IMR-90 (cell line): ENCODE measurements around the gene PYGM. TPM values are rescaled to one million over a fixed set of nuclear protein-coding genes. Genes with fewer than 3 reads are reported as not detected.
"Not testable (repeated sequence)": the region's sequence is repeated elsewhere in the genome, so short reads cannot be mapped to it uniquely, and the experiment has no call there.

Experiments used
- ATAC-seq: fragments of 200-7000 bp; cut with Tn5 transposase; 2 replicates; pipeline ENCODE4 v1.9.1; 2020; ENCODE audit warnings: low read depth, mild to moderate bottlenecking, moderate library complexity
- BruUV-seq: library from RNA; stranded (reverse); fragments of 400-500 nt; replicated peaks from 2 replicates; lab custom pipeline; 2021; lab: Mats Ljungman, UMichigan
- CTCF ChIA-PET: fragments of 300-600 bp; formaldehyde crosslinking; extraction: SDS; loops from one replicate; lab custom pipeline; 2021; ENCODE audit warnings: antibody characterized with exemption; lab: Yijun Ruan, JAX
- POLR2A ChIA-PET: fragments of 300-600 bp; sonication (Branson Sonifier 250); formaldehyde crosslinking; loops from one replicate; lab custom pipeline; 2022; ENCODE audit warnings: antibody characterized with exemption; ENCODE audit not compliant: unreplicated experiment; lab: Charles Lee
- DNase-seq: peaks from one replicate; pipeline ENCODE4 v3.0.0; 2013
- H2AFZ ChIP-seq: replicated peaks from 2 replicates; pipeline ENCODE3; 2013; ENCODE audit warnings: low read length, mild to moderate bottlenecking; ENCODE audit not compliant: poor library complexity
- H2AK5ac ChIP-seq: 2 replicates; pipeline ENCODE4 v1.6.1; 2013; ENCODE audit warnings: low read depth, low read length, inconsistent platforms
- H2AK9ac ChIP-seq: replicated peaks from 2 replicates; pipeline ENCODE3; 2013; ENCODE audit warnings: mild to moderate bottlenecking, low read depth, low read length, moderate library complexity; ENCODE audit not compliant: poor library complexity
- H2BK120ac ChIP-seq: 2 replicates; pipeline ENCODE4 v1.6.1; 2013; ENCODE audit warnings: low read depth, low read length, inconsistent platforms
- H2BK15ac ChIP-seq: 3 replicates; pipeline ENCODE4 v1.6.1; 2013; ENCODE audit warnings: low read depth, low read length, inconsistent platforms
- H2BK20ac ChIP-seq: 2 replicates; pipeline ENCODE4 v1.6.1; 2013; ENCODE audit warnings: low read depth, mild to moderate bottlenecking, inconsistent platforms, low read length, moderate library complexity
- H2BK5ac ChIP-seq: 2 replicates; pipeline ENCODE4 v1.6.1; 2013; ENCODE audit warnings: mild to moderate bottlenecking, low read depth, low read length, inconsistent platforms; ENCODE audit not compliant: poor library complexity, severe bottlenecking
- H3K14ac ChIP-seq: replicated peaks from 2 replicates; pipeline ENCODE4 v1.6.1; 2013; ENCODE audit warnings: low read depth, low read length, inconsistent platforms
- H3K18ac ChIP-seq: 2 replicates; pipeline ENCODE4 v1.6.1; 2013; ENCODE audit warnings: low read depth, low read length, control low read depth
- H3K23ac ChIP-seq: 2 replicates; pipeline ENCODE4 v1.6.1; 2013; ENCODE audit warnings: low read depth, low read length, inconsistent platforms
- H3K27ac ChIP-seq: 2 replicates; pipeline ENCODE4 v1.5.1; 2013; ENCODE audit warnings: mild to moderate bottlenecking, control low read depth, low read length; ENCODE audit not compliant: insufficient read depth
- H3K27me3 ChIP-seq: 2 replicates; pipeline ENCODE4 v1.6.1; 2013; ENCODE audit warnings: low read length; ENCODE audit not compliant: control insufficient read depth, insufficient read depth
- H3K36me3 ChIP-seq: 2 replicates; pipeline ENCODE4 v1.6.1; 2013; ENCODE audit warnings: low read length, mixed read lengths; ENCODE audit not compliant: control insufficient read depth, insufficient read depth
- H3K4ac ChIP-seq: 2 replicates; pipeline ENCODE4 v1.6.1; 2013; ENCODE audit warnings: low read depth, low read length, inconsistent platforms
- H3K4me1 ChIP-seq: 2 replicates; pipeline ENCODE4 v1.6.1; 2013; ENCODE audit warnings: low read length, mixed read lengths; ENCODE audit not compliant: control insufficient read depth, insufficient read depth
- H3K4me2 ChIP-seq: 2 replicates; pipeline ENCODE4 v1.6.1; 2013; ENCODE audit warnings: low read depth, mild to moderate bottlenecking, control low read depth, low read length, moderate library complexity
- H3K4me3 ChIP-seq: 2 replicates; pipeline ENCODE4 v1.5.1; 2013; ENCODE audit warnings: low read depth, mild to moderate bottlenecking, control low read depth, low read length, moderate library complexity; ENCODE audit not compliant: insufficient read depth
- H3K56ac ChIP-seq: 2 replicates; pipeline ENCODE4 v1.6.1; 2013; ENCODE audit warnings: low read length, inconsistent platforms; ENCODE audit not compliant: insufficient read depth; ENCODE audit errors: extremely low read depth
- H3K79me1 ChIP-seq, 2 experiments: 2 replicates each; pipeline ENCODE4 v1.6.1; 2013; ENCODE audit warnings: low read length in 2 of 2, inconsistent platforms in 1 of 2, low read depth in 1 of 2
- H3K9ac ChIP-seq: 2 replicates; pipeline ENCODE4 v1.6.1; 2013; ENCODE audit warnings: low read depth, low read length, control low read depth
- H3K9me1 ChIP-seq: 2 replicates; pipeline ENCODE4 v1.6.1; 2013; ENCODE audit warnings: low read length, inconsistent platforms; ENCODE audit not compliant: insufficient read depth
- H3K9me3 ChIP-seq: 2 replicates; pipeline ENCODE4 v1.6.1; 2013; ENCODE audit warnings: low read length; ENCODE audit not compliant: control insufficient read depth, insufficient read depth
- H4K20me1 ChIP-seq: 2 replicates; pipeline ENCODE4 v1.6.1; 2013; ENCODE audit warnings: low read length, inconsistent platforms; ENCODE audit not compliant: insufficient read depth
- H4K5ac ChIP-seq: 2 replicates; pipeline ENCODE4 v1.6.1; 2013; ENCODE audit warnings: mild to moderate bottlenecking, low read depth, low read length, control low read depth
- H4K8ac ChIP-seq, 2 experiments: 2 replicates each; pipeline ENCODE4 v1.6.1; 2013; ENCODE audit warnings: low read depth in 2 of 2, low read length in 2 of 2, control low read depth in 1 of 2, inconsistent platforms in 1 of 2
- H4K91ac ChIP-seq: 2 replicates; pipeline ENCODE4 v1.6.1; 2013; ENCODE audit warnings: low read depth, low read length, inconsistent platforms; ENCODE audit not compliant: insufficient read depth
- BHLHE40 ChIP-seq: fragments of 150-350 bp; IDR thresholded peaks from 2 replicates; pipeline ENCODE4 v1.6.1; 2016; ENCODE audit warnings: mild to moderate bottlenecking, low read depth, low read length
- CEBPB ChIP-seq: IDR thresholded peaks from 2 replicates; pipeline ENCODE4 v1.6.1; 2012; ENCODE audit warnings: low read depth, low read length, improper control_type of control experiment
- CHD1 ChIP-seq: IDR thresholded peaks from 2 replicates; pipeline ENCODE4 v1.6.1; 2012; ENCODE audit warnings: low read depth, low read length, improper control_type of control experiment
- FOS ChIP-seq: fragments of 150-350 bp; IDR thresholded peaks from 2 replicates; pipeline ENCODE4 v1.6.1; 2016; ENCODE audit warnings: low read depth, low read length
- MAFK ChIP-seq: IDR thresholded peaks from 2 replicates; pipeline ENCODE4 v1.6.1; 2012; ENCODE audit warnings: low read depth, low read length, improper control_type of control experiment
- MAZ ChIP-seq: IDR thresholded peaks from 2 replicates; pipeline ENCODE4 v1.6.1; 2012; ENCODE audit warnings: low read depth, mild to moderate bottlenecking, low read length, improper control_type of control experiment, moderate library complexity, borderline replicate concordance
- MXI1 ChIP-seq: IDR thresholded peaks from 2 replicates; pipeline ENCODE4 v1.6.1; 2012; ENCODE audit warnings: low read depth, mild to moderate bottlenecking, low read length, moderate library complexity, borderline replicate concordance
- POLR2A ChIP-seq: IDR thresholded peaks from 2 replicates; pipeline ENCODE4 v1.6.1; 2012; ENCODE audit warnings: mild to moderate bottlenecking, low read depth, low read length
- RAD21 ChIP-seq: IDR thresholded peaks from 2 replicates; pipeline ENCODE4 v1.6.1; 2012; ENCODE audit warnings: low read length, improper control_type of control experiment
- RCOR1 ChIP-seq: IDR thresholded peaks from 2 replicates; pipeline ENCODE4 v1.6.1; 2012; ENCODE audit warnings: mild to moderate bottlenecking, low read length, improper control_type of control experiment; ENCODE audit not compliant: insufficient replicate concordance
- SMC3 ChIP-seq: fragments of 150-350 bp; IDR thresholded peaks from 2 replicates; pipeline ENCODE4 v1.6.1; 2016; ENCODE audit warnings: low read depth, mild to moderate bottlenecking, antibody characterized with exemption, low read length, moderate library complexity
- WGBS, 2 experiments: methylation state at CpG; one replicate each; pipeline versions ENCODE4 v1.1.5 to v1.1.7; 2013; ENCODE audit warnings: missing lambda C conversion rate in 2 of 2; ENCODE audit not compliant: insufficient read length in 1 of 2; ENCODE audit errors: extremely low coverage in 2 of 2; 5-methylcytosine and 5-hydroxymethylcytosine counted together
- dilution Hi-C: fragments of 300-500 bp; cut with HindIII; formaldehyde crosslinking; loops from one replicate; pipeline ENCODE4 v1.14.3; 2018; ENCODE audit warnings: low sequenced_read_pairs; ENCODE audit not compliant: unreplicated experiment
- in situ Hi-C: fragments of 300-500 bp; cut with MboI; formaldehyde crosslinking; loops from 3 replicates; pipeline ENCODE4 v1.14.3; 2019; ENCODE audit warnings: low sequenced_read_pairs, inconsistent platforms, mixed read lengths
- intact Hi-C: fragments of 100-400 bp; cut with micrococcal nuclease; formaldehyde crosslinking; loops from 2 replicates; pipeline ENCODE4 v1.10.0; 2022
- polyA plus RNA-seq, 3 experiments: library from polyadenylated mRNA; depleted of rRNA; stranded (reverse); fragments of >200 nt; gene quantifications; 2 replicates each; pipeline ENCODE4 v1.2.3, GENCODE V29; 2012; ENCODE audit warnings: low replicate concordance in 1 of 3
- total RNA-seq: library from RNA; depleted of rRNA; stranded (reverse); fragments of >200 nt; gene quantifications from 2 replicates; pipeline ENCODE4 v1.2.3, GENCODE V29; 2012

The PYGM gene
- total and polyA plus RNA-seq, 2 of the 4 experiments (the other 2 are of a cell fraction): 0.18 to 0.21 TPM

DNA sequence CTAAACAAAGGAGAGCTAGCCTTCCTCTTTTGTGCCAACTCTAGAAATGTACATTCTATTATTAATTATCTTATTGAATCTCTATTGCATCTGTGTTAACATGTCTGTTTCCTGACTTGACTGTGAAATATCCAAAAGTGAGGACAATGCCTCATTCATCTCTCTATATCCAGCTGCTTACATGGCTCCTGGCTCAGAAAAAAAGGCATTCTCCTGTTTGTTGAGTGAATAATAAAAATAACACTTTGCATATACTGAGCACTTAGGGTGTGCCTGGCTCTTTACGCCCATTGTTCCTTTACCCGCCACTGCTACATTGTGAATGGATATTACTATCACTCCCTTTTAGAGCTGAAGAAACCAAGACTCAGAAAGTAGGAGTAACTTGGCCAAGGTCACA, 56.7 kb downstream of the PYGM start:
- no peak overlapping the region for H2AK9ac ChIP-seq
- H2AFZ ChIP-seq: no peak overlapping the region
- H3K23ac ChIP-seq: no peak overlapping the region
- intact Hi-C loops: no loop called here
- H3K9me1 ChIP-seq: 0 out of 2 replicates have a peak, but pooled peaks cover 5% of the 10 kb centered on the region
- no peak for DNase-seq
- no peak overlapping the region for H2BK20ac ChIP-seq
- ChIA-PET CTCF (no interaction called here), POLR2A (no interaction called here)
- BruUV-seq: no TSS peak
- H2BK15ac ChIP-seq: no peak overlapping the region
- no peaks in the 10 kb centered on the region for H3K36me3 ChIP-seq
- peaks cover 53% of the 10 kb centered on the region for H3K27me3 ChIP-seq
- H4K20me1 ChIP-seq: no peaks in the 10 kb centered on the region
- no peak overlapping the region for H2BK120ac ChIP-seq
- no peak overlapping the region for H3K9ac ChIP-seq
- dilution Hi-C loops: no loop called here
- no peak overlapping the region for H3K4me3 ChIP-seq
- TF ChIP-seq RCOR1 (no peak), CEBPB (no peak), CHD1 (no peak), MAFK (no peak), POLR2A (no peak), MAZ (no peak), SMC3 (no peak), MXI1 (no peak), BHLHE40 (no peak), RAD21 (no peak), FOS (no peak)
- H3K79me1 ChIP-seq: no peaks in the 10 kb centered on the region
- no peak overlapping the region for H3K4me2 ChIP-seq
- no peaks in the 10 kb centered on the region for H3K4me1 ChIP-seq
- no peaks in the 10 kb centered on the region for H3K9me3 ChIP-seq
- no CpG with 5 or more reads among the region's 2 CpGs for WGBS, 2 experiments
- no peak overlapping the region for H3K18ac ChIP-seq
- no peak overlapping the region for H4K5ac ChIP-seq
- no peak overlapping the region for H2BK5ac ChIP-seq
- no peak overlapping the region for H3K56ac ChIP-seq
- no peak overlapping the region for H4K8ac ChIP-seq
- no peak overlapping the region for H3K14ac ChIP-seq
- H3K27ac ChIP-seq: no peak overlapping the region
- in situ Hi-C loops: no loop called here
- no peak overlapping the region for H2AK5ac ChIP-seq
- no peak overlapping the region for H3K4ac ChIP-seq
- no peak overlapping the region for H4K91ac ChIP-seq
- no peak for ATAC-seq

DNA sequence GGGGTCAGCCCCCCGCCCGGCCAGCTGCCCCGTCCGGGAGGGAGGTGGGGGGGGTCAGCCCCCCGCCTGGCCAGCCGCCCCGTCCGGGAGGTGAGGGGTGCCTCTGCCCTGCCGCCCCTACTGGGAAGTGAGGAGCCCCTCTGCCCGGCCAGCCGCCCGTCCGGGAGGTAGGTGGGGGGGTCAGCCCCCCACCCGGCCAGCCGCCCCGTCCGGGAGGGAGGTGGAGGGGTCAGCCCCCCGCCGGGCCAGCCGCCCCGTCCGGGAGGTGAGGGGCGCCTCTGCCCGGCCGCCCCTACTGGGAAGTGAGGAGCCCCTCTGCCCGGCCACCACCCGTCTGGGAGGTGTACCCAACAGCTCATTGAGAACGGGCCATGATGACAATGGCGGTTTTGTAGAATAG, 57.8 kb downstream of the PYGM start:
- H3K9me3 ChIP-seq: not testable (repeated sequence)

More for the DNA sequence above, 57.8 kb downstream of the PYGM start:
- H2BK20ac ChIP-seq, H3K79me1 ChIP-seq, BruUV-seq, H3K18ac ChIP-seq, H2BK120ac ChIP-seq, H4K5ac ChIP-seq, H3K9ac ChIP-seq, ATAC-seq, H4K20me1 ChIP-seq, intact Hi-C loops, H3K23ac ChIP-seq, H3K56ac ChIP-seq, H3K4me1 ChIP-seq, H3K9me1 ChIP-seq, H3K4ac ChIP-seq, DNase-seq, H4K91ac ChIP-seq, CTCF ChIA-PET, H2AFZ ChIP-seq, H3K27ac ChIP-seq, H2AK9ac ChIP-seq, H4K8ac ChIP-seq, H2AK5ac ChIP-seq, H2BK5ac ChIP-seq, dilution Hi-C loops, H2BK15ac ChIP-seq, POLR2A ChIA-PET, H3K4me2 ChIP-seq, in situ Hi-C loops, H3K14ac ChIP-seq, H3K4me3 ChIP-seq, H3K36me3 ChIP-seq: not testable (repeated sequence)
- WGBS, 2 experiments: no CpG with 5 or more reads among the region's 29 CpGs
- peaks cover 62% of the 10 kb centered on the region for H3K27me3 ChIP-seq
